HG03432 (cell line): ENCODE results near the gene KRT75.

Experiments used
- ATAC-seq: cut with Tn5 transposase; IDR thresholded peaks from one replicate; pipeline ENCODE4 v1.9.1; 2021; ENCODE audit warnings: mild to moderate bottlenecking, moderate library complexity; ENCODE audit not compliant: unreplicated experiment

Gene KRT75

DNA sequence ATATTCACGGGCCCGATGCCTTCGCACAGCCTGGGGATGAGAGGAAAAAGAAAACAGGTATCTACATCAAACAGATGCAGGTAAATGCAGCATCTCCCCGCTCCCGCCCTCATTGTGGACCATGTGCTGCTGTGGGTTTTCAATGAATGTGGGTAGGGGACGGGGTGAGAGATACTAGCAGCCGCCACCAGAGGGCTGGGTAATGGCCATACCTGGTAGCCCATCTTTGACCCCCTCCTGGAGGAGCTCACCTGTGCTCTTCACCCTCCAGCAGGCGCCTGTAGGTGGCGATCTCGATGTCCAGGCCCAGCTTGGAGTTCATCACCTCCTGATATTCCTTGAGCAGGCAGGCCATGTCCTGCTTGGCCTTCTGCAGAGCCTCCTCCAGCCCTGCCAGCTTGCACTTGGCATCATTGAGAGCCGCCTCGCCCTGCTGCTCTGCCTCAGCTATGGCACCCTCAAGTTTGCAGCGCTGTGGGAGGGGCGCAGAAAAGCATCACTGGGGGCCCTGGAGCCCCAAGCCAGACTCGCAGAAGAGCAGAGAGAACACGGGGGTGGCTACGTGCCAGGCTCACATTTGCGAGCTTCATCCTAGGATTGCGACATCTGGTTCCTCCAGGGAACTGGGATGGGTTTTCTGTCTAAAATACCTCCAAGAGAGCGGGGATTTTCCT is 38.3 kb downstream of the KRT75 start:
- no peak for ATAC-seq

DNA sequence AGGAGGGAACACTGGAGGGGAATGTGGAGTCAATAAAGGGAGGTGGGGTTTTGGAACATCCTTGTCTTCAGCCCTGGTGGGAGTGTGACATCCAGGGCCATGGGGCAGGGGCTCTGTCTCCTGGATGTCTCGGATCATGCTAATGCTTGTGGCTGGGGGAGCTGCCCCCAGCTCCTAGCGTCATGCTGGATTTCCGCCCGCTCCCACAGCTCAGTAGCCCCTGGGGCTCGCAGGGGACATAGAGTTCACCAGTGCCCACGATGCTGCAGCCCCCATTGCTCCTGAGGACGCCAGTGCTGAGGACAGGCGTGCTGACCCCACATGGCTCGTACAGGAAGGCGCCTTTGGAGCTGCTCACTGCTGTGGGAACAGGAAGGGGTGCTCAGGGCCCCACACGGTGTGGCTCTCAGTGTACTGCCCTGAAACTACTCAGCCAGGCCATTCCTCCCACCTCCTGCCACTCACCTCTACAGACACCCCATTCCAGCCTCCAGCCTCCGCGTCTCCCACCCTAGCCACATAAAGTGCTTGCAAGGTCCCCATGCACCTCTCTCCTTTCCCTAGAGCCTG is 39.2 kb downstream of the KRT75 start:
- ATAC-seq: no peak

DNA sequence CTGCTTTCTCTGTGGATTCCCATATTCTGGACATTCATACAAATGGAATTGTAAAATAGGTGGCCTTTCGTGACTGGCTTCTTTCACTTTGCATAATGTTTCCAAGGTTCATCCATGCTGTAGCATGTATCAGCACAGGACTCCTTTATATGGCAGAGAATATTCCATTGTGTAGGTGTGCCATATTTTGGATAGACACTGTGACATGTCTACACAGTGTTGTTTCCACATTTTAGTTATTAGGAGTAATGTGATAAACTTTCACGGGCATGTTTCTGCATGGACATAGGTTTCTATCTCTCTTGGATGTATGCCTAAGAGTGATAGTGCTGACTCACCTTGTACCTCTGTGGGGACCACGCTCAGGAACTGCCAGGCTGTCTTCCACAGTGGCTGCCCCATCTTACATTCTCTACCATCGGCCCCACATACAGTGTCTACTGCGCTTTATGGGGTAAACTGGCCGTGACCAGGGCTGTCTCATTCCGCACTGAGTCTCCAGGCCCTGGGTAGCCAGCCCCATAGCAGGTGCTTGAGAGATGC is 41.6 kb downstream of the KRT75 start:
- ATAC-seq: no peak

DNA sequence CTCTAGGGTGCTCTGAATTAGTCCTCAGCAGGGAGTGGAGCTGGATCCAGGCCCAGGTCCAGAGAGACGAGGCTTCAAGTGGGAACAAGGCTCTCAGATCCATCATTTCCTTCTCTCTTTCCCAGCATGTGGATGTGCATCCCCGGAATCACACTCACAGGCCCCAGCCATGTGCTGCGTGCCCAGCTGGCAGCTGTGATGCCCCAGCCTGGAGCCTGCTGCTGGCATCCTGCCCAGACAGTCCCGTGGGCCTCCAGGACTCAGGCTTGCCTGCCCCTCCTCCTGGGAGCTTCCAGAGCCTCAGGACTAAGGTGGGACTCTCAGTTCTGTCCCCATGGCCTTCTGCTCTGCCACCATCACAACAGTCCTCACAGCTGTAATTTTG is 42.6 kb downstream of the KRT75 start:
- no peak for ATAC-seq

DNA sequence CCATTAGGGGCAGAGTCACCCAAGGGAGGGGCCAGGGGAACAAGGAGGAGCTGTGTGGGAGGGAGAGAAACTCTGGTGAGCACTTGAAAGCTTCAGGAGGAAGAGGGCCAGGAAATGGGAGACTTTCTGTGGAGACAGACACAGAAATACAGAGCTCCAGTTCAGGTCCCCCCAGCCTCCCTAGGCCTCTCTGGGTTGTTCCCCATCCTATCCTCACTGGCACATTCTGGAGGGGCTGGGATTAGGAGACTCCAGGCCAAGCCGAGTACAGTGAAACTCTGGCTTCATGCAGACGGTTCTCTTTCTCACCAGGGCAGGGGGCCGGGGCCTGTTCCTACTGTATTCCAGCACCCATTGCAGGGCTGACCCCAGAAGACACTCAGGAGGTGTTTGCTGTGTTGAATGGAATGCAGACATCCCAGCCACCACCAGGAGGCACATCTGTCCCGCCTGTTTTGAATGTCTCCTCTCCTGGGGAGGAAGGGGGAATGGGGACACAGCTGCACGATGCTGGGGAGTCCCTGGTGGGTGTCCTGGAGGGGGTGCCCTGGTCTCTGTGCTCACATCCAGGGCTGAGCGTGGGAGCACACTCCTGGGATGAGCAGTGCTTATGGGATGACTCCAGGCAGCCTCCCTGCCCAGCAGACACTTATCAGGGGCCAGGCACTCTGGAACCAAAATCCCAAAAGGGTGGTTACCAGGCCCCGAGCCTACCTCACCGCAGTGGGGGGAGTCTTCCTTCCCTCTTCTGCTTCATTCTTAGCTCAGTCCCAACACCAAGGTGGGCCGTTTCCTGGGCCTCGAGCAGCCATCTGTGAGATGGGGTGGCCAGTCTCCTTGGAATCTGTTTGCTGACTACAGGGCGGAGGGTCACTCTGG is 43.2 kb downstream of the KRT75 start:
- ATAC-seq: no peak

DNA sequence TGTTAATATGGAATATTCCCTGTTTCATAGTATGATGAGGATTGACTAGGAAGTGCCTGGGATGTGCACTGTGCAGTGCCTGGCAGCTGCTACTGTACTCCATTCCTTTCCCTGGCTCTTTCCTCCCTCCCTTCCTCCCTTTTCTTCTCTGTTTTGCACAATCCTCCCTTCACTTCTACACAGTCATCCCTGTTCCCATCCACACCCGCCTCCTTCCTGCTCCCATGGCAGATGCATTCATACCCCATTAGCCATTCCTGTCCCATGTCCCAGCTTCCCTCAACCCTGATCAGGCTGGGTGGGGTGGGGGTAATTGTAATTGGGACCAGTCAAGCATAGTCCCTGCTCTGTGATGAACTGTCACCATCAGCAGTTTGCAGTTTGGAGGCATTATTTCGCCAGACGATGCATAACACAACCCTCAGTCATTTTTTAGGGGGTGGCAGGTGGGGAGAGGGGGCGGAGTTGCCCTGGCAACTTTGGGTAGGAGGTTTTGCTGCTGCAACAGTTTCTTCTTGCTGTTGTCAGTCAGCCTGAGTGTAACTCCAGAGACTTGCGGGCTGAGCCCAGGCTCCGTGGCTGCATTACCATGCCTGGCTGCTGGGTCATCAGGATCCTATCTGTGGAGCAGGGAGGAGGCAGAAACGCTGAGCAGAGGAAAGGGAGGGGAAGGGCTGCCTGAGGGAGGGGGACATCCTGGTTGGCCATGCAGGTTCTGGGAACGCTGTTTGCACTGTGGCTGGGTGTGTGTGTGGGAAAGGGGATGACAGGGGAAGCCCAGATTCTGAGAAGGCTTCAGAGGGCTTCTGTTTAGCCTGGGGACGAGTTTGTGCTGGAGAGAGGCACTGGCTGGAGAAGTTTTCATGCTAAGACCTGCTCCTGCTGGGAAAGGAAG is 44.6 kb downstream of the KRT75 start:
- ATAC-seq: no peak

DNA sequence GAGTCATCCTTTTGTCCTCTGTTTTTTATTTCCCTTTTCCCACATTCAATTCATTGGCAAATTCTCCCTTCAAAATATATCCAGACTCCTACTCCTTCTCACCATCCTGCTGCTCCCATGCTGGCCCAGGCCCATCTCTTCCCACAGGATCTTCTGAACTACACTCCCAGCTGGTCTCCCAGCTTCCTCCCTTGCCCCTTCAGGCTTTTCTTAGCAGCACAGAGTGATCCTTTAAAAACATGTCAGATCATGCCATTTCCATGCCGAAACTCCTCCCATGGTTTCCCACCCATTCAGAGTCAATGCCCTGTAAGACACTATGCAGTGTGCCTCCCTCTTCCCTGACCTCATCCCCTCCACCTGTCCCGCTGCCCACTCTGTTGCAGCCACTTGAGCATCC is 46.3 kb downstream of the KRT75 start:
- ATAC-seq: no peak

DNA sequence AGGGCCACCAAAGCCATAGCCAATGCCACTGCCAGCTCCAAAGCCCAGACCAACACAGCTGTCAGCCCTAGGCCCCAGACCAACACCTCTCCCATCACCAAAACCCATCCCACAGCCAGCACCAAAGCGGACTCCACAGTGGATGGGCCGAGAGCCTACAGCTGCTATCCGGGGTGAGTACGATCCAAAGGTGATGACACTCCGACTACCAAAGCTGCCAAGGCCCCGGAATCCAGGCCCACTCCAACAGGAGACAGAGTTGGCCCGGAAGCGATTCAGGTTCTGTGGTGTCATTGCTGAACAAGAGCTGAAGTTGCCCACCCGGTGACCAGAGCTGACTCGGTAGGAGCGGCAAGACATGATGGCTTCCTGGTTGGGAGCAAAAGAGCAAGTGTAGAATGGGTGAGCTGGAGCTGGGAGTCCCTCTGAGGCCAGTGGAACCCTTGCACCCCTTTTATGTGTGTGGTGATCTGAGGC is 48.9 kb downstream of the KRT75 start, which contains the start of gene KRT84:
Gene KRT84 (minus strand): TSS at position 427 of the 477 bp plus-strand sequence. CDS start 67 bp downstream, at position 360.
- ATAC-seq: no peak

DNA sequence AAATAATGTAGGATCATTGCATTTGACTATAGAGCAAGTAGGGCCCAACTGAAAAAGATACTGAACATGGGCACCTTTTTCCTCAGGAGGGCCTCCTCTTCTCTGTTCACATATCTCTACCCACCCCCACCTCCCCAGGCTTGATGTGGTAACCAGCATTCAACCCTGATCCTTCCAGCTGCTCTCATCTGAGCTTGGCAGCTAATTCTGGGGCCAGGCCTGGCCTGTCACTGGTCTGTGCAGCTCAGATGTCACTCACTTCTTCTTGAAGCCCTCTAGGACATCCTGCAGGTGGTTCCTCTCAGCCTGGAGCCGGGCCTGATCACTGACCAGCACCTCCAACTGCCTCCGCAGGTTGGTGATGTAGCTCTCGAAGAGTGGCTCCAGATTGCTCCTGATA is 50.8 kb downstream of the KRT75 start:
- ATAC-seq: no peak

DNA sequence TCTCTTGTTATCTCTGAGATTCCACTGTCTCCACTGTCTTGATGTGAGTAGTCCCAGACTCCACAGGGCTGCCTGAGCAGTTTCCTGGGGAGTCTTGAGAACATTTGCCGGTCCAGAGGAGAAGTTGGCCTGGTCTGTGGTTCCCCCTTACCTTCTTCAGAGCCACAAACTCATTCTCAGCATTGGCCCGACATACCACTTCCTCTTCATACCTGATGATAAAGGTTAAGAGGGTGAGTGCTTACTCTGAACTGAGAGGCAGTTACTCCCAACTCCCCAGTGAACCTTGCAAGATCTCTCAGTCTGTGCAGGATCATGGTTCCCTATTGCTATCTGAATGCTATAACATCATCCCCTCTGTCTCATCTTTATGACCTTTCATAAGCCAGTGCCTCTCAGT is 51.3 kb downstream of the KRT75 start:
- ATAC-seq: no peak

DNA sequence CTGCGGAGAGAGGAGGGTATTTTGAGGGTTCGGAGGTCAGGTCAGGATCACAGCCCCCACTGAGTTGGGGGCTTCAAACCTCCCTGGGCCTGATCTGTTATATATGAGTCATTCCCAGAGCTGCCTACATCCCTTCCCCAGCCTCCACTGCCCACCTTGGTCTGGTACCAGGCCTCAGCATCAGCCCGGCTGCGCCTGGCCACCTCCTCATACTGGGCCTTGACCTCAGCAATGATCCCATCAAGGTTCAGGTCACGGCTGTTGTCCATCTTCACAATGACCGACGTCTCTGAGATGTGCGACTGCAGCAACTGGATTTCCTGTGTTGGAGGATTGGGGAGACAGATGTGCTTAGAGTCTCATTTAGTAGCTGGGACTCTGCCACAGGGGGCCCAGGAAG is 53.0 kb downstream of the KRT75 start:
- no peak for ATAC-seq

DNA sequence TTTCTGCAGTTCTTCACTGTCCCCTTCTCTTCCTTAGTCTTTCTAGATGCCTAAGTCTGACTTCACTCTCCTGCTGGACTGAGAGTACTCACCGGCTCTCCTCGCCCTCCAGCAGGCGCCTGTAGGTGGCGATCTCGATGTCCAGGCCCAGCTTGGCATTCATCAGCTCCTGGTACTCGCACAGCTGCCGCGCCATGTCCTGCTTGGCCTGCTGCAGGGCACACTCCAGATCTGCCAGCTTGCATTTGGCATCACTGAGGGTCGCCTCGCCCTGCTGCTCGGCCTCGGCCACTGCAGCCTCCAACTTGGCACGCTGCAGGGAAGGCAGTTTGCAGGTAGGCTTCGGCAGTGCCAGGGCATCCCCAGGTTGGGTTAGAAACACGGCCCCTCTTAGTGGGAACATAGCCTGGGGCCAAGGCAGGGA is 53.9 kb downstream of the KRT75 start:
- no peak for ATAC-seq

DNA sequence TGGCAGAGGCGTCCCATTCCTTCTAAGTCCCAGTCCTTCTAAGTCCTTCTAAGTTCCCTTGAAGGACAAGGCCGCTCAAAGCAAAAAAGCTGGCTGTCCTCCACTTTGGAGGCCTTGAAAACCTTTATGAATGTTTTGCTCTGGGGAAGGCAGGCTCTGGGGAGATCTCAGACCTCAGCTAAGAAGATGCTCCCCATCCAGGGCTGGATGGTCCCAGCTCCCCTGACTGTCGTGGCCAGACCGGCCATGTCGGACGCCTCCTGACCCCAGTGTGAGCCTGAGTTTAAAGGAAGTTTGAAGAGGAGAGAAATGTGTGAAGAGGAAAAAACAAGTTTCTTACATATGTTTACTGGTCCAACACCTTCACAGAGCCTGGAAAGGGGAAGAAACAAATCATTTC is 54.6 kb downstream of the KRT75 start:
- ATAC-seq: no peak

DNA sequence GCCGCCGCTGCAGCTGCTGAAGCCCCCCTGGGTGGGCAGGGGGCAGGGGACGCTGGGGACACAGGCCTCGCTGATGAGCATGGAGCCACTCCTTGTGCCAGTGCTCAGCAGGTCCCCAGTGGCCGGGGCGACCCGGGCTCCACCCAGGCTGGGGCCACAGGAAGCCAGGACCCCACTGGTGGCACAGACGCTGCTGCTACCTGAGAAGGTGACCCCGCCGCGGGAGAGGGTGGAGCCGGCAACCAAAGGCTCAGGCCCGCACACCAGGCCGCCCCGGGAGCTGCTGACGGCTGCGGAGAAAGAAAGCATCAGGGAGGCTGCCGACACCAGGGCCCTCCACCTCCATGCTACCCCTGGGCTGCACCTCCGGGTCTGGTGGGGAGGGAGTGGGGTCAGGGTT is 56.1 kb downstream of the KRT75 start:
- no peak for ATAC-seq

DNA sequence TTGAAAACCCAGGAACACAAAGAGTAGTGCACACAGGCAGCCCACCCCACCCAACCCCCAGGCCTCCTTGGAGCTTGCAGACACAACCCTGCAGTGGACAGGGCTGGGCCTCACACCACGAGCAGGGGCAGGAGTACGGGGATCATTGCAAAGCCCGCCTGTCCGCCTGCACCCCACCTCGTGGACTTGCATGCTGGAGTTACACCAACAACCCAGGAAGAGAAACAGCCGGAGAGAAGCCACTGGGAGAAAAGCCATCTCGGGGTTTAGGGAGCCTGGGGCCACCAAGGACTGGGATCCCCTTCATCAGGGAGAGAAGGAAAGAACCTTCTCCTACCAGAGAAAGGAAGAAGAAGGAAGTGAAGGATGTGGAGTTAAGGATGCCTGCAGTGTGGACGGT is 56.9 kb downstream of the KRT75 start:
- no peak for ATAC-seq
